Erythroblast (primary cell): ENCODE results near the gene STK4.

Source experiments
- GATA1 ChIP-seq: IDR thresholded peaks from 2 replicates; pipeline ENCODE4 v1.6.1; 2011; ENCODE audit warnings: low read depth, mild to moderate bottlenecking, control low read depth, low read length, moderate library complexity
- POLR2A ChIP-seq: IDR thresholded peaks from 2 replicates; pipeline ENCODE4 v1.6.1; 2011; ENCODE audit warnings: mild to moderate bottlenecking, low read length

DNA sequence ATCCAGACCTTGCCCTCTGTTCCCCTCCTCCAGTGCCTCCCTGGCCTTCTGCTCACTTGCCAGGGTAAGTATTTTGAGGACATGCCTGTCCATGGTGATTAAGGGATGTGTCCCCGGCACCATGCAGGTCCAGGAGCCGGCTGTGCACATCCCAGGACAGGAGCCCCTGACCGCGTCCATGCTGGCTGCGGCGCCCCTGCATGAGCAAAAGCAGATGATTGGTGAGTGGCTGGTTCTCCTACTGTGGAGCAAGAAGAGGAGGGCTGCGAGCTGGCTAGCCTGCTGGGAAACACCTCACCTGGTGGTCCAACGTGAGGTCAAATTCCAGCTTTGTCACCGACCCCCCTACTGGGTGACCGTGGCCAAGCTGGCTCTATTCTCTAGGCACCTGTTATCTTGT lies 29.8 kb upstream of the STK4 start:
- no peak for TF ChIP-seq POLR2A
- no peak for TF ChIP-seq GATA1
